Duodenal mucosa (tissue), 2 donors: Measurements from ENCODE around the gene CFAP299.
A peak's percentile ranks its signal among the peaks of the same experiment; 100 is the strongest.
"Not testable (repeated sequence)": the region's sequence is repeated elsewhere in the genome, so short reads cannot be mapped to it uniquely, and the experiment has no call there.

Source experiments
- H3K27ac ChIP-seq: one replicate; pipeline ENCODE4 v1.7.0; 2013; ENCODE audit warnings: low read depth, low read length
- H3K27me3 ChIP-seq, 2 donors: one replicate each; pipeline ENCODE4 v1.7.0; 2013; ENCODE audit warnings: low read length in 2 of 2, control low read depth in 1 of 2; ENCODE audit not compliant: insufficient read depth in 2 of 2, control insufficient read depth in 1 of 2
- H3K36me3 ChIP-seq, 2 donors: one replicate each; pipeline ENCODE4 v1.7.0; 2013; ENCODE audit warnings: low read length in 2 of 2, control low read depth in 1 of 2; ENCODE audit not compliant: insufficient read depth in 2 of 2, control insufficient read depth in 1 of 2
- H3K4me1 ChIP-seq, 2 donors: one replicate each; pipeline ENCODE4 v1.7.0; 2013; ENCODE audit warnings: low read length in 2 of 2, control low read depth in 1 of 2; ENCODE audit not compliant: insufficient read depth in 2 of 2, control insufficient read depth in 1 of 2
- H3K4me3 ChIP-seq, 2 donors: one replicate each; pipeline ENCODE4 v1.7.0; 2013; ENCODE audit warnings: low read length in 2 of 2, low read depth in 1 of 2
- H3K9ac ChIP-seq, 2 donors: one replicate each; pipeline ENCODE4 v1.7.0; 2013; ENCODE audit warnings: low read length in 2 of 2, low read depth in 1 of 2
- H3K9me3 ChIP-seq, 2 donors: one replicate each; pipeline ENCODE4 v1.7.0; 2013; ENCODE audit warnings: low read length in 2 of 2, control low read depth in 1 of 2; ENCODE audit not compliant: control insufficient read depth in 1 of 2

CFAP299 gene

GRCh38 chr4:80322716-80323115, 12.8 kb upstream of the CFAP299 start:
- H3K4me1 ChIP-seq, result no peaks in the 10 kb centered on the region
- H3K4me3 ChIP-seq, result no peak overlapping the region
- H3K9me3 ChIP-seq, result no peaks in the 10 kb centered on the region
- no peak overlapping the region for H3K9ac ChIP-seq
- H3K27ac ChIP-seq, result no peak overlapping the region
- H3K36me3 ChIP-seq, result no peaks in the 10 kb centered on the region
- no peaks in the 10 kb centered on the region for H3K27me3 ChIP-seq

- Histone ChIP-seq H3K27me3 (peaks cover 0 to 5% of the 10 kb centered on the region in 2 donors), H3K36me3 (no peaks in the 10 kb centered on the region), H3K9me3 (no peaks in the 10 kb centered on the region), H3K4me3 (no peak overlapping the region), H3K9ac (no peak overlapping the region), H3K4me1 (no peaks in the 10 kb centered on the region), H3K27ac (no peak overlapping the region)
These were observed 11.4 kb upstream of the CFAP299 start for GRCh38 chr4:80324171-80324570.

- no peak overlapping the region for H3K27ac ChIP-seq
- H3K4me3 ChIP-seq, result no peak overlapping the region
- peaks cover 5 to 18% of the 10 kb centered on the region in 2 donors for H3K27me3 ChIP-seq
- H3K9ac ChIP-seq, result no peak overlapping the region
- no peaks in the 10 kb centered on the region for H3K36me3 ChIP-seq
- peaks cover 0 to 6% of the 10 kb centered on the region in 2 donors for H3K4me1 ChIP-seq
- no peaks in the 10 kb centered on the region for H3K9me3 ChIP-seq
These were observed 3.8 kb upstream of the CFAP299 start for GRCh38 chr4:80331693-80332092.

- Histone ChIP-seq H3K9ac (no peak overlapping the region), H3K9me3 (no peaks in the 10 kb centered on the region), H3K36me3 (no peaks in the 10 kb centered on the region), H3K27me3 (peaks cover 5 to 18% of the 10 kb centered on the region in 2 donors), H3K27ac (no peak overlapping the region), H3K4me3 (no peak overlapping the region), H3K4me1 (peaks cover 0 to 6% of the 10 kb centered on the region in 2 donors)
These were observed 2.4 kb upstream of the CFAP299 start for GRCh38 chr4:80333121-80333520.

GRCh38 chr4:80334568-80334967, 962 bp upstream of the CFAP299 start:
- Histone ChIP-seq H3K9me3 (no peaks in the 10 kb centered on the region), H3K36me3 (no peaks in the 10 kb centered on the region), H3K4me3 (no peak overlapping the region), H3K27me3 (peaks cover 0 to 18% of the 10 kb centered on the region in 2 donors), H3K4me1 (peaks cover 0 to 6% of the 10 kb centered on the region in 2 donors), H3K9ac (no peak overlapping the region), H3K27ac (no peak overlapping the region)

GRCh38 chr4:80335226-80335553, 340 bp upstream of the CFAP299 start:
- no peak overlapping the region for H3K27ac ChIP-seq
- H3K27me3 ChIP-seq, result peaks cover 0 to 18% of the 10 kb centered on the region in 2 donors
- no peaks in the 10 kb centered on the region for H3K36me3 ChIP-seq
- H3K4me1 ChIP-seq, result peaks cover 0 to 6% of the 10 kb centered on the region in 2 donors
- no peaks in the 10 kb centered on the region for H3K9me3 ChIP-seq
- H3K4me3 ChIP-seq, result peak overlapping the region; percentile 87
- H3K9ac ChIP-seq, result no peak overlapping the region

- H3K27ac ChIP-seq, result no peak overlapping the region
- peaks cover 0 to 6% of the 10 kb centered on the region in 2 donors for H3K4me1 ChIP-seq
- H3K36me3 ChIP-seq, result no peaks in the 10 kb centered on the region
- H3K27me3 ChIP-seq, result peaks cover 0 to 18% of the 10 kb centered on the region in 2 donors
- no peak overlapping the region for H3K9ac ChIP-seq
- no peaks in the 10 kb centered on the region for H3K9me3 ChIP-seq
- peak overlapping the region; percentile 87 for H3K4me3 ChIP-seq
These were observed 1.1 kb downstream of the CFAP299 start for GRCh38 chr4:80336582-80336981.

- H3K4me1 ChIP-seq, result peaks cover 0 to 6% of the 10 kb centered on the region in 2 donors
- H3K9ac ChIP-seq, result no peak overlapping the region
- no peak overlapping the region for H3K27ac ChIP-seq
- no peak overlapping the region for H3K4me3 ChIP-seq
- peaks cover 0 to 3% of the 10 kb centered on the region in 2 donors for H3K27me3 ChIP-seq
- no peaks in the 10 kb centered on the region for H3K36me3 ChIP-seq
- peaks cover 2 to 5% of the 10 kb centered on the region in 2 donors for H3K9me3 ChIP-seq
These were observed 4.5 kb downstream of the CFAP299 start for GRCh38 chr4:80340036-80340435.

GRCh38 chr4:80342684-80343083, 7.2 kb downstream of the CFAP299 start:
- not testable (repeated sequence) for H3K27ac ChIP-seq, H3K36me3 ChIP-seq, H3K9me3 ChIP-seq, H3K9ac ChIP-seq, H3K27me3 ChIP-seq, H3K4me3 ChIP-seq, H3K4me1 ChIP-seq

- Histone ChIP-seq H3K36me3 (no peaks in the 10 kb centered on the region), H3K27me3 (no peaks in the 10 kb centered on the region), H3K27ac (no peak overlapping the region), H3K9ac (no peak overlapping the region), H3K4me3 (no peak overlapping the region), H3K9me3 (peaks cover 2 to 5% of the 10 kb centered on the region in 2 donors), H3K4me1 (no peaks in the 10 kb centered on the region)
These were observed 8.4 kb downstream of the CFAP299 start for GRCh38 chr4:80343887-80344286.

GRCh38 chr4:80360084-80360483, 24.6 kb downstream of the CFAP299 start:
- H3K27ac ChIP-seq, result no peak overlapping the region
- no peak overlapping the region for H3K9ac ChIP-seq
- H3K4me1 ChIP-seq, result no peaks in the 10 kb centered on the region
- no peaks in the 10 kb centered on the region for H3K9me3 ChIP-seq
- H3K4me3 ChIP-seq, result no peak overlapping the region
- no peaks in the 10 kb centered on the region for H3K27me3 ChIP-seq
- H3K36me3 ChIP-seq, result no peaks in the 10 kb centered on the region
